Suprapubic skin (tissue), 4 donors: ENCODE data around the gene PRMT5. TPM values are rescaled to one million over a fixed set of nuclear protein-coding genes. Genes with fewer than 3 reads are reported as not detected.
A peak's percentile ranks its signal among the peaks of the same experiment; 100 is the strongest.

Source experiments
- DNase-seq, 2 donors: peaks; one replicate each; pipeline ENCODE4 v3.0.0-alpha.2; 2019; ENCODE audit warnings: low spot score in 2 of 2
- H3K27ac ChIP-seq: fragments of 200-600 bp; sonication (generic); one replicate; pipeline ENCODE4 v1.5.1; 2019
- H3K27me3 ChIP-seq: fragments of 200-600 bp; sonication (generic); one replicate; pipeline ENCODE4 v1.5.1; 2019
- H3K36me3 ChIP-seq: fragments of 200-600 bp; sonication (generic); one replicate; pipeline ENCODE4 v1.5.1; 2019
- H3K4me1 ChIP-seq: fragments of 200-600 bp; sonication (generic); one replicate; pipeline ENCODE4 v1.5.1; 2019
- H3K4me3 ChIP-seq: fragments of 200-600 bp; sonication (generic); one replicate; pipeline ENCODE4 v1.5.1; 2019; ENCODE audit warnings: mild to moderate bottlenecking
- H3K9me3 ChIP-seq: fragments of 200-600 bp; sonication (generic); one replicate; pipeline ENCODE4 v1.5.1; 2019
- EP300 ChIP-seq: sonication (generic); formaldehyde crosslinking; IDR thresholded peaks from one replicate; pipeline ENCODE4 v1.6.1; 2017; ENCODE audit warnings: antibody characterized with exemption
- POLR2A ChIP-seq, 2 donors: fragments of 450-650 bp; IDR thresholded peaks; one replicate each; pipeline ENCODE4 v1.6.1; 2017; ENCODE audit warnings: antibody characterized with exemption in 2 of 2, mild to moderate bottlenecking in 2 of 2, moderate library complexity in 2 of 2
- POLR2AphosphoS5 ChIP-seq, 3 donors: sonication (generic); formaldehyde crosslinking; IDR thresholded peaks; one replicate each; pipeline ENCODE4 v1.6.1; 2017; ENCODE audit warnings: antibody characterized with exemption in 3 of 3
- WGBS: methylation state at CpG from one replicate; pipeline ENCODE4 v1.1.5; 2018; 5-methylcytosine and 5-hydroxymethylcytosine counted together
- total RNA-seq, 4 donors: library from RNA; depleted of rRNA; stranded (reverse); fragments of >200 nt; gene quantifications; one replicate each; pipeline ENCODE4 v1.1.0, GENCODE V29; 2016
- TF ChIP-seq, protein P1 (sequence below), 2 donors: fragments of 200-600 bp in 1 of 2; fragments of 450-650 bp in 1 of 2; sonication (generic) in 1 of 2; IDR thresholded peaks; one replicate each; pipeline ENCODE4 v1.5.1; 2016 to 2019; ENCODE audit warnings: antibody characterized with exemption in 2 of 2, mild to moderate bottlenecking in 1 of 2, moderate library complexity in 1 of 2

The PRMT5 gene
- total RNA-seq, 4 donors from 2014 or later, result 44.0 to 58.4 (median 50.3) TPM

GRCh38 chr14:22976620-22977433 lies 47.7 kb upstream of the PRMT5 start:
- TF ChIP-seq, protein P1, sequence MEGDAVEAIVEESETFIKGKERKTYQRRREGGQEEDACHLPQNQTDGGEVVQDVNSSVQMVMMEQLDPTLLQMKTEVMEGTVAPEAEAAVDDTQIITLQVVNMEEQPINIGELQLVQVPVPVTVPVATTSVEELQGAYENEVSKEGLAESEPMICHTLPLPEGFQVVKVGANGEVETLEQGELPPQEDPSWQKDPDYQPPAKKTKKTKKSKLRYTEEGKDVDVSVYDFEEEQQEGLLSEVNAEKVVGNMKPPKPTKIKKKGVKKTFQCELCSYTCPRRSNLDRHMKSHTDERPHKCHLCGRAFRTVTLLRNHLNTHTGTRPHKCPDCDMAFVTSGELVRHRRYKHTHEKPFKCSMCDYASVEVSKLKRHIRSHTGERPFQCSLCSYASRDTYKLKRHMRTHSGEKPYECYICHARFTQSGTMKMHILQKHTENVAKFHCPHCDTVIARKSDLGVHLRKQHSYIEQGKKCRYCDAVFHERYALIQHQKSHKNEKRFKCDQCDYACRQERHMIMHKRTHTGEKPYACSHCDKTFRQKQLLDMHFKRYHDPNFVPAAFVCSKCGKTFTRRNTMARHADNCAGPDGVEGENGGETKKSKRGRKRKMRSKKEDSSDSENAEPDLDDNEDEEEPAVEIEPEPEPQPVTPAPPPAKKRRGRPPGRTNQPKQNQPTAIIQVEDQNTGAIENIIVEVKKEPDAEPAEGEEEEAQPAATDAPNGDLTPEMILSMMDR (IDR thresholded peaks at IDR 0.05), result no peak
- TF ChIP-seq EP300 (no peak), POLR2A (IDR thresholded peaks at IDR 0.05) (no peak), POLR2AphosphoS5 (IDR thresholded peaks at IDR 0.05) (no peak)
- Histone ChIP-seq H3K4me1 (peaks cover 63% of the 10 kb centered on the region), H3K36me3 (peaks cover 12% of the 10 kb centered on the region), H3K27me3 (no peaks in the 10 kb centered on the region), H3K9me3 (no peaks in the 10 kb centered on the region), H3K27ac (no peak overlapping the region), H3K4me3 (no peak overlapping the region)
- peak in 1 of 2 donors; percentile 20 for DNase-seq
- WGBS, result 34% methylated on average over 6 of the region's 6 CpGs

- Histone ChIP-seq H3K27ac (no peak overlapping the region), H3K9me3 (no peaks in the 10 kb centered on the region), H3K4me3 (no peak overlapping the region), H3K27me3 (no peaks in the 10 kb centered on the region), H3K4me1 (peaks cover 46% of the 10 kb centered on the region), H3K36me3 (peaks cover 12% of the 10 kb centered on the region)
- 52% methylated on average over 9 of the region's 9 CpGs for WGBS
- TF ChIP-seq, protein P1 (IDR thresholded peaks at IDR 0.05), result no peak
- TF ChIP-seq POLR2AphosphoS5 (IDR thresholded peaks at IDR 0.05) (no peak), EP300 (no peak), POLR2A (IDR thresholded peaks at IDR 0.05) (no peak)
- DNase-seq, result no peak
These were observed 45.5 kb upstream of the PRMT5 start for GRCh38 chr14:22974530-22975313.

- no peak for DNase-seq
- H3K4me3 ChIP-seq, result no peak overlapping the region
- H3K4me1 ChIP-seq, result peaks cover 37% of the 10 kb centered on the region
- WGBS, result 80% methylated on average over 6 of the region's 6 CpGs
- no peaks in the 10 kb centered on the region for H3K27me3 ChIP-seq
- H3K9me3 ChIP-seq, result no peaks in the 10 kb centered on the region
- H3K36me3 ChIP-seq, result peaks cover 12% of the 10 kb centered on the region
- no peak for TF ChIP-seq POLR2A (IDR thresholded peaks at IDR 0.05)
- TF ChIP-seq EP300, result no peak
- no peak for TF ChIP-seq POLR2AphosphoS5 (IDR thresholded peaks at IDR 0.05)
- TF ChIP-seq, protein P1 (IDR thresholded peaks at IDR 0.05), result peak; percentile 67 to 72
- no peak overlapping the region for H3K27ac ChIP-seq
These were observed 44.2 kb upstream of the PRMT5 start for GRCh38 chr14:22973217-22974032.

GRCh38 chr14:22972313-22972930 lies 43.2 kb upstream of the PRMT5 start:
- peaks cover 26% of the 10 kb centered on the region for H3K4me1 ChIP-seq
- TF ChIP-seq POLR2AphosphoS5 (IDR thresholded peaks at IDR 0.05) (no peak), POLR2A (IDR thresholded peaks at IDR 0.05) (no peak), EP300 (no peak)
- TF ChIP-seq, protein P1 (IDR thresholded peaks at IDR 0.05), result no peak
- H3K9me3 ChIP-seq, result no peaks in the 10 kb centered on the region
- H3K27me3 ChIP-seq, result no peaks in the 10 kb centered on the region
- 83% methylated on average over 2 of the region's 2 CpGs for WGBS
- no peak for DNase-seq
- peaks cover 12% of the 10 kb centered on the region for H3K36me3 ChIP-seq
- H3K4me3 ChIP-seq, result no peak overlapping the region
- no peak overlapping the region for H3K27ac ChIP-seq
